OCI-LY7 (cell line): ENCODE results near the gene SUFU.

Experiments
- EZH2phosphoT487 ChIP-seq: fragments of 200-600 bp; sonication (generic); IDR thresholded peaks from 2 replicates; pipeline ENCODE4 v1.6.1; 2018; ENCODE audit warnings: low read depth, borderline replicate concordance, mild to moderate bottlenecking, mixed run types, antibody characterized with exemption, low read length, moderate library complexity, mixed read lengths
- TF ChIP-seq, protein P1 (sequence below): fragments of 200-600 bp; sonication (generic); conservative IDR thresholded peaks from 2 replicates; pipeline ENCODE4 v1.5.1; 2014; ENCODE audit warnings: mild to moderate bottlenecking, antibody characterized with exemption, low read length, moderate library complexity, mixed read lengths

GRCh38 chr10:102507521-102507920 is 3.7 kb downstream of the SUFU start:
- TF ChIP-seq, protein P1, sequence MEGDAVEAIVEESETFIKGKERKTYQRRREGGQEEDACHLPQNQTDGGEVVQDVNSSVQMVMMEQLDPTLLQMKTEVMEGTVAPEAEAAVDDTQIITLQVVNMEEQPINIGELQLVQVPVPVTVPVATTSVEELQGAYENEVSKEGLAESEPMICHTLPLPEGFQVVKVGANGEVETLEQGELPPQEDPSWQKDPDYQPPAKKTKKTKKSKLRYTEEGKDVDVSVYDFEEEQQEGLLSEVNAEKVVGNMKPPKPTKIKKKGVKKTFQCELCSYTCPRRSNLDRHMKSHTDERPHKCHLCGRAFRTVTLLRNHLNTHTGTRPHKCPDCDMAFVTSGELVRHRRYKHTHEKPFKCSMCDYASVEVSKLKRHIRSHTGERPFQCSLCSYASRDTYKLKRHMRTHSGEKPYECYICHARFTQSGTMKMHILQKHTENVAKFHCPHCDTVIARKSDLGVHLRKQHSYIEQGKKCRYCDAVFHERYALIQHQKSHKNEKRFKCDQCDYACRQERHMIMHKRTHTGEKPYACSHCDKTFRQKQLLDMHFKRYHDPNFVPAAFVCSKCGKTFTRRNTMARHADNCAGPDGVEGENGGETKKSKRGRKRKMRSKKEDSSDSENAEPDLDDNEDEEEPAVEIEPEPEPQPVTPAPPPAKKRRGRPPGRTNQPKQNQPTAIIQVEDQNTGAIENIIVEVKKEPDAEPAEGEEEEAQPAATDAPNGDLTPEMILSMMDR: no peak
- no peak for TF ChIP-seq EZH2phosphoT487
